Adrenal gland (tissue), 5 donors: ENCODE measurements around the gene ALPK1.

Experiments
- POLR2A ChIP-seq, 2 donors: fragments of 450-650 bp; IDR thresholded peaks; one replicate each; pipeline ENCODE4 v1.6.1; 2017; ENCODE audit warnings: antibody characterized with exemption in 2 of 2, mild to moderate bottlenecking in 2 of 2, moderate library complexity in 1 of 2
- TF ChIP-seq, protein P1 (sequence below), 6 experiments: fragments of 450-650 bp in 4 of 6; fragments of 200-600 bp in 2 of 6; sonication (generic) in 1 of 6; IDR thresholded peaks; 1 replicate in 5 of 6; 2 replicates in 1 of 6; pipeline versions ENCODE4 v1.5.1 to v1.8.0; 2016 to 2021; ENCODE audit warnings: antibody characterized with exemption in 6 of 6, mild to moderate bottlenecking in 2 of 6, moderate library complexity in 1 of 6
- donor health status: DM: no; HTN: no; CAD: no.

DNA sequence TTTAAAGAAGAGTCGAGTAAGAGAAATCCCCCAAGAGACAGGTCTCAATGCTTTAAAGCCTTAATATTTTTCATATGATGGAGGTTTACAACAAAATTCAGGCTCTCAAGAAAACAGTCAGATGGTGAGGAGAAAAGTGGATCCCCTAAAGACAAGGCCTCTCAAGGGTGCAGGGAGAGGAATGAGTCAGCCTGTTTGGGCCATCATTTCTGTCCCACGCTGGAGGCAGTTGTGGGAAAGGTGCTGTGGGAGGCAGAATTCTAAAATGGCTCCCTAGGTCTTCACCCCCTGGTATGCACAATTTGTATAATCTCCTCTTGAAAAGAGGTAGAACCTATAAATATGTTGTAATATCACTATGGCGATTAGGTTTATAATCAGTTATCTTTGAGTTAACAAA is 6.8 kb upstream of the ALPK1 start:
- TF ChIP-seq, protein P1, sequence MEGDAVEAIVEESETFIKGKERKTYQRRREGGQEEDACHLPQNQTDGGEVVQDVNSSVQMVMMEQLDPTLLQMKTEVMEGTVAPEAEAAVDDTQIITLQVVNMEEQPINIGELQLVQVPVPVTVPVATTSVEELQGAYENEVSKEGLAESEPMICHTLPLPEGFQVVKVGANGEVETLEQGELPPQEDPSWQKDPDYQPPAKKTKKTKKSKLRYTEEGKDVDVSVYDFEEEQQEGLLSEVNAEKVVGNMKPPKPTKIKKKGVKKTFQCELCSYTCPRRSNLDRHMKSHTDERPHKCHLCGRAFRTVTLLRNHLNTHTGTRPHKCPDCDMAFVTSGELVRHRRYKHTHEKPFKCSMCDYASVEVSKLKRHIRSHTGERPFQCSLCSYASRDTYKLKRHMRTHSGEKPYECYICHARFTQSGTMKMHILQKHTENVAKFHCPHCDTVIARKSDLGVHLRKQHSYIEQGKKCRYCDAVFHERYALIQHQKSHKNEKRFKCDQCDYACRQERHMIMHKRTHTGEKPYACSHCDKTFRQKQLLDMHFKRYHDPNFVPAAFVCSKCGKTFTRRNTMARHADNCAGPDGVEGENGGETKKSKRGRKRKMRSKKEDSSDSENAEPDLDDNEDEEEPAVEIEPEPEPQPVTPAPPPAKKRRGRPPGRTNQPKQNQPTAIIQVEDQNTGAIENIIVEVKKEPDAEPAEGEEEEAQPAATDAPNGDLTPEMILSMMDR (IDR thresholded peaks at IDR 0.05), result no peak
- TF ChIP-seq POLR2A (IDR thresholded peaks at IDR 0.05), result no peak
